Stimulated activated CD4-positive, alpha-beta T cell treated with anti-CD3 and anti-CD28 coated beads, Interleukin-1b, Interleukin-23, amount 100 ng/mL, for 48 hours (primary cell): Measurements from ENCODE around the gene KIAA1671.

Source experiments
- DNase-seq: peaks from one replicate; pipeline ENCODE4 v3.0.0-alpha.2; 2020

Gene KIAA1671

DNA sequence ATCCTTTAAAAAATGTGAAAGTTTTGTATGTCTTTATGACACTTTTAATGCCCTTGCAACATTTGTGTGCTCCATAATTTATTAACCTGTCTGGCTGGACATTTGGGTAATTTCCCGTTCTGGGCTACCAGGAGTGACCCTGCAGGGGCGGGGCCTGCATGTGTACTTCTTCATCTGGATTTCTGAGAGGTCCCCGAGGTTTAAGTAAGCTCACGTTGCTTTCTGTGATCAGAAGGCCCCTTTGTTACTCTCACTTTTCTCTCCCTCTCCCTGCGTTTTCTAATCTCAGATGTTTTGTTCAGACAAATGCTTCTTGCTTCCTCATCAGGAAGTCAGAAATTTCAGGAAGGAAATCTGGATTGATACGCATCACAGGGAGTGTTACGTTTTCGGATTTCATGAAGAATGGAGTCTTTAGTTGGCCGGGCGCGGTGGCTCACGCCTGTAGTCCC lies 168.3 kb downstream of the KIAA1671 start:
- no peak for DNase-seq

DNA sequence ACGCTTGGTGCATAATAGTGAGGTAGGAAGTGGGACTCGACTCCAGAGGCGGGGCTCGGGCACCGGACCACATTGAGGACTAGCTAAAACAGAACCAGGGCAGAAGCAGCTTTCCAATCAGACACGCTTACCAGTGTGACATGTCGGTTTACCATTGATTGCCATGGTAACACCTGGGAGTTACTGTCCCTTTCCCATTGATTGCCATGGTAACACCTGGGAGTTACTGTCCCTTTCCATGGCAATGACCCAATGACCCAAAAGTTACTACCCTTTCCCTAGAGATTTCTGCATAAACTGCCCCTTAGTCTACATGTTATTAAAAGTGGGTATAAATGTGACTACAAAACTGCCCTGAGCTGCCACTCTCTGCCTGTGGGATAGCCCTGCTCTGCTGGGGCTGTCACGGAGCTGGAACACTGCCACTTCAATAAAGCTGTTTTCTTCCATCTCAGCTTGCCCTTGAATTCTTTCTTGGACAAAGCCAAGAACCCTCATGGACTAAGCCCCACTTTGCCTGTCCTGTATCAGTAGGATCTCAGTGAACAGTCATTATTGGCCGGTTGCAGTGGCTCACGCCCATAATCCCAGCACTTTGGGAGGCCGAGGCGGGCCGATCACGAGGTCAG lies 169.7 kb downstream of the KIAA1671 start:
- no peak for DNase-seq

- no peak for DNase-seq
Observed at GRCh38 chr22:25123677-25124076, 171.2 kb downstream of the KIAA1671 start.

- DNase-seq = no peak
Observed at GRCh38 chr22:25125693-25126357, 173.3 kb downstream of the KIAA1671 start.

GRCh38 chr22:25126510-25126909 lies 174.0 kb downstream of the KIAA1671 start:
- no peak for DNase-seq

DNA sequence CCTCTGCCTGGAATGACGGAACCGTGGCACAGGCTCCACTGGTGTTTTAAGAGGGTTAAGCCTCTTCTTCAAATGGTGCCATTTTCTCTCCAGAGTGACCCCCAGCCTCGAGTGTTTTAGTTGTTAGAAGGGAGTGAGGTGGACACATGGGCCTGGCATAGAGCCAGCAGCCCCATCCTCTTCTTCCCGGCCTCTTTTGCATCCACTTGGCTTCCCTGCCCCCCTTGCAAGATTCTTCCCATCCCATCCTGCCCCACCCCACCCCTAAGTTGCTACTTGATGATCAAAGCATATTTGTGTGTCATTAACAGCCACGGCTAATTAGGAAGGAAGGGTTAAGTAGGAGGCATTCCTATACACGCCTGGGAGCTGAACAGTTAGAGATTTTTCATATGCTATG lies 174.8 kb downstream of the KIAA1671 start:
- no peak for DNase-seq

GRCh38 chr22:25130462-25130861 lies 177.9 kb downstream of the KIAA1671 start:
- no peak for DNase-seq

- DNase-seq = no peak
Observed at GRCh38 chr22:25131198-25131887, 178.8 kb downstream of the KIAA1671 start.

GRCh38 chr22:25134028-25134427 lies 181.5 kb downstream of the KIAA1671 start:
- no peak for DNase-seq

DNA sequence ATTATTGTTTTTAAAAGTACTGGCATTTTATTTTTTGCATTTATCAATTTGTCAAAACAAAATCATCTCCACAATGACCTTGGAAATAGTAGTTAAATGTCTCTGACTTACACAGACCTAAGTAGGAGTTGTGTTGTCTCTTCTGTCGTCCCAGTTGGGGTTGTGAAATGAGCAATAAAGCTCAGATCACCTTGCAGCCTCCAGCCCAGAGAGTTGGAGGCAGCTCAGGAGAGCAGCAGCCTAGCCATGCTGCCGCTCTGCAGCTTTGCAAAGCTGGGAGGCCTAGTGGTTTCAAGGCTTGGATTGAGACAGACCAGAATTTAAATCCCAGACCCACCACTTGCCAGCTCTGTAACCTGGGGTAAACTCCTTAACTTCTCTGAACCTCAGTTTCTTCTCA lies 181.9 kb downstream of the KIAA1671 start:
- no peak for DNase-seq

DNA sequence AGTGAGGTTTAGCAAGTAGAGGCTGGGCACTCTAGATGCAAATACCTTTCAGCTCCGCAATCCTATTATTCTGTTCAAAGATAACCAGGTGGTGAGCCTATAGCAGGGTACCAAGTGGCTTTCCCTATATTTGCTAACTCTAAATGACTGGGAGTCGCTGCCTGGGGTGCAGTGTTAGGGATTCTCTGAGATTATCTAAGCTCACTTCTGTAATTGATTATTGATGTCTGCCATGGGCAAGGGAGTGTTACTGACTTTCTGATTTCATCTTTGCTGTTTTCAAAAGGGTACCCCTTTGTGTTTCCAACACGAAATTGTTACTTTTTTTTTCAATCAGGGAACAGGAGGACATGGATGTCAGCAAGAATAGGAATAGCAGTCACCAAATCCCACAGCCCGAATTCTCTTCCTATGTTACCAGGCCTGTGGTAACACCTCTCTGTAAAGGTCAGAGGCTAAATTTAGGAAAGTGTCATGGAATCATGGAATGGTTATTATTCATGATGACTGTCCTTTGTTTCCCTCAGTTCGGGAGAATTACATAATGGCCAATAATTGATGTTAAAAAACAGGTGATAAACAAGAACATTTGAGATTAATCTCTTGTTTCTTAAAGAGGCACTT lies 184.5 kb downstream of the KIAA1671 start:
- no peak for DNase-seq

- DNase-seq = no peak
Observed at GRCh38 chr22:25137577-25138525, 185.3 kb downstream of the KIAA1671 start.

- DNase-seq = no peak
Observed at GRCh38 chr22:25139062-25139461, 186.5 kb downstream of the KIAA1671 start.

GRCh38 chr22:25142102-25142501 lies 189.6 kb downstream of the KIAA1671 start:
- no peak for DNase-seq

DNA sequence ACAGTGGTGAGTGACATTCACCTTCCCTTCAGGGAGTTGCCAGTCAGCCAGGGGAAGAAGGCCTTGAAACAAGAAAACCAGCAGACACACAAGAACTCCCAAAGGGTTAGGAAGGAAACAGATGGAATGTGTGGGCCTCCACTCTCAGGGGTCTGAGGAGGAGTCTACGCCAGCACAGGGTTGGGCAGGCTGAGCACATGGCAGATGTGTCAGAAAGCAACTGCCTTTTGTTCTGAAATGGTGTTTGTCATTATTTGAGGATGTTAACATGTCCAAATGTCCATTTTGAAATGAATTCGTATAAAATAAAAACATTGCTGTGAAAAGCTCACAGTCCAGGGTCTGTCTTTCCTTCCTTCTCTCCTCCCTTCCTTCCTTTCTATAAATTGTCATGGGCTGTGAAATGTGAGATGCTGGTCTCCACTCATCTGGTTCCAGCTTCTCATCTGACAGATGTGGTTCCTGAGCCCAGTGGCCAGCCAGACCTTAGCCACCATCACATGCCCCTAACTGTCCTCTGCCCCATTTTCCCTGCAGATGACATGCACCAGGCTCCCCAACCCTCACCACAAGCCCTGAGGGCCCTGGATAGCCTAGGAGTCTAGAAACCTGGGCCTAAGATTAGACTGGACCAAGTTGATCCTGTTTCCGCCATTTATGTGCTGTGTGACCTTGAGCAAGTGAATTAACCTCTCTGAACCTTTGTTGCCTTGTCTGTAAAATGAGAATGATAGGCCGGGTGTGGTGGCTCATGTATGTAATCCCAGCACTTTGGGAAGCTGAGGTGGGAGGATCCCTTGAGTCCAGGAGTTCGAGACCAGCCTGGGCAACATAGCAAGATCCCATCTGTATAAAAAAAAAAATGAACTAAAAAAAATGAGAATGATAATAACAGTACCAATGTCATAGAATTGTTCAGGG lies 190.9 kb downstream of the KIAA1671 start:
- DNase-seq = no peak

DNA sequence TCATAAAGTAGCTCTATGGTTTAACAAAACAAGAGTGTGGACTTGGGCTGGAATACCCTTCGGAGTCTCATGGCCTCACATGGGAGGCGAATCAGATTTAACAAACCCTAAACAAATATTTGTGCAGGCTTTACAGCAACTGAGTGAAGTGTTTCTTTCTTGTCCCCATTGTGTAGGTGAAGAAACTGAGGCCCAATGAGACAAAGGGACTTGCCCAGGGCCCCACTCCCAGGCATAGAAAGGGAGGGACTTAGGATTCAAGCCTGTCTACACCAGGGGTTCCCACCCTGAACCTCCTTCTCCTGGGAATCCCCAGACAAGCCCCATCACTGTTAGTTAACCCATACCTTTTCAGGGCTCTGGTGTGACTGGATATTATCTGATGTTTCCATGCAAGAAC lies 192.0 kb downstream of the KIAA1671 start:
- no peak for DNase-seq

DNA sequence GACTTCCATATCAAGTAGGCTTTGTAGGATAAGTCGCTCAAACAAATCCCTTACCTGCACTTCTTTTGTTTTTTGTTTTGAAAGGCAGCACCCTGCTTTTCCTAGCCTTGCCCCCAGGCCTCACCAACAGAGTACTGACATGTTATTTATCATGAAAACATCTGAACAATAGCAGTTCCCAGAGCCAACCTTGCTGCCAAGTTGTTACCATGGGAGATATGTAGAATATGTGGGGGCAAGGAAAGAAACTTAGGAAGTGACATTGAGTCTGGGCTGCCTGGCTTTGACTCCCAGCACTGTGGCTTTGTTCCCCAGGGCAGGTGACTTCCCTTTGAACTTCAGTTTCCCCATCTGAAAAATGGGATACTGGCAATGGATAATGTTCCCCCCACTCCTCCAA lies 193.8 kb downstream of the KIAA1671 start:
- DNase-seq = no peak

GRCh38 chr22:25146906-25147641 lies 194.6 kb downstream of the KIAA1671 start:
- no peak for DNase-seq

DNA sequence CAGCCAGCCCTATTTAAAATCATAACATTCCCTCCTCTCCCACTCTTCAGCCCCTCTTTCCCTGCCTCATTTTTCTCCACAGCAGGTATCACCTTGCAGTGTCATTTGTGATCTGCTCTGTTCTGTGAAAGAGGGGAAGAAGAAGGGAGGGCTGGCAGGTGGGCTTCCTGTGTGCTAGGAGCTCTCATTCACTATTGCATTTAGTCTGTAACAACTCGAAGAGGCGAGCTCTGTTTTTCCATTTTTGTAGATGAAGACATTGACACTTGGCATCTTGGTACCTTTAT lies 195.1 kb downstream of the KIAA1671 start:
- DNase-seq = no peak

DNA sequence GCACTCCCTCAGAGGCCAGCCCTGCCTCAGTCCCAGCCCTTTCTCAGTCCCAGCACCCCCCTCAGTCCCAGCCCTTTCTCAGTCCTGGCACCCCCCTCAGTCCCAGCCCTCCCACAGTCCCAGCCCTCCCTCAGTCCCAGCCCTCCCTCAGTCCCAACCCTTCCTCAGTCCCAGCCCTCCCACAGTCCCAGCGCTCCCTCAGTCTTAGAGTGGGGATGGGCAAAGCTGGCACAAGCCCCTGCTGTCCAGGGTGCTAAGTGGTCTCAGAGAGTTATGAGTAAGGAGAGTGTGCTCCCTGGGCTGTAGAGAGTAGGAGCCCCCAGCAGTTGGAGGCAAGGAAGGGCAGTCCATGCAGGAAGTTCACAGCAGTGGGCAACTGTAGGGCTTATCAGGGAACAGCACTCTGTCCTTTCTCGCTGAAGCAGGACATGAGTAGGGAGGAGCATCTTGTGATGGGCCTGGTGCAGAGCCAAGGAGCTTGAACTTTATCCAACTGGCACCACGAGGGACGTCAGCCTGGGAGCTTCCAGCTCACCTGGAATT lies 195.7 kb downstream of the KIAA1671 start:
- DNase-seq = no peak

- DNase-seq = no peak
Observed at GRCh38 chr22:25149014-25149413, 196.5 kb downstream of the KIAA1671 start.
